ENCODE data around the gene SMARCD3.

Gene SMARCD3

GRCh38 chr7:151201344-151201743 is 47.1 kb downstream of the SMARCD3 start:
- peaks cover 0 to 13% of the 10 kb centered on the region in 2 donors for H3K27me3 Mint-ChIP-seq
- peaks cover 4 to 7% of the 10 kb centered on the region in 2 donors for H3K4me1 Mint-ChIP-seq (ENCODE audit: low read depth in 2 of 2)
- H3K27ac Mint-ChIP-seq, result no peak overlapping the region
- H3K4me3 Mint-ChIP-seq, result no peak overlapping the region
- peaks cover 8% of the 10 kb centered on the region for H3K36me3 Mint-ChIP-seq (ENCODE audit: insufficient read depth)
- no peaks in the 10 kb centered on the region for H3K9me3 Mint-ChIP-seq
- no peak for ATAC-seq (replicated peaks)
- no peak for DNase-seq

DNA sequence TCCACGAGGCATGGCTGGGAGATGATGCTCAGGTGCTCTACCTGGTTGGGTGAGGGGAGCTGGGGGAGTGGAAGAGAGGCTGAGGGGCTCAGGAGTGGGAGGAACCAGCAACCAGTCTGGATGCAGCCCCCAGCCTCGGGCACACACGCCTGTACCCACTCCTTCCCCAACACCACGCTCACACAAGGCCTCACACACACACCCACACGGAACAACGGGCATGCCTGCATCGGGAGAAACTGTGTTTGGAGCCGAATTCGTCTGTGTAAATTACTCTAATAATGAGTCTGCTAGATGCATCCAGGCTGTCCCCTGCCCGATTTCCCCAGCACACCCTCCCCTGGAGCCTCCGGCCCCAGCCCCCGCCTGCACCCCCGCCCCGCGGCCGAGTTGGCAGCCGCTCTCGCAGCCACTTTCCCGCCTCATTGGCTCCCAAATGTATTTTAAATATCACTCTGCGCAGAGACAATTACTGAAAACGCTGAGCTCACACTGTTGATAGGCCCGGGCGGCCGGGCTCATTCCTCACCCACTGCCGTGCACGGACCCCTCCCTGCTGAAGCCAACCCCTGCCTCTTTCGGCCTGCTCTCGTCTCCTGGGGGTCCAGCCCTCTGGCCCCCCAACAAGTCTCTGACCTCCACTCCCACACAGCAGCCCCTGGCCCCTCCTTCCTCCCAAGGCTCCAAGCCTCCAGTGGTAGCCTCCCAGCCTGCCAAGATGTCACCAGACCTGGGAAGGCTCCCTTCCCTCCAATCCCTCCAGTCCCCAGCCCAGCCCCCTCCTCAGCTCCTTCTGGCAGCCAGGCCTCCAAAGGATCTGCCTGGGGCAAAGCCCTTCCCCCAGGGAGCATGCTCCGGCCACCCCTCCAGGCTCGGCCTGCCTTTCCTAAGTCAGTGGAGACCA is 49.3 kb downstream of the SMARCD3 start:
- no peaks in the 10 kb centered on the region for H3K9me3 Mint-ChIP-seq
- H3K4me3 Mint-ChIP-seq, result no peak overlapping the region
- no peak for ATAC-seq (replicated peaks)
- peaks cover 4% of the 10 kb centered on the region for H3K36me3 Mint-ChIP-seq (ENCODE audit: insufficient read depth)
- DNase-seq, result no peak
- H3K27me3 Mint-ChIP-seq, result peaks cover 0 to 5% of the 10 kb centered on the region in 2 donors
- no peak overlapping the region for H3K27ac Mint-ChIP-seq
- peaks cover 0 to 9% of the 10 kb centered on the region in 2 donors for H3K4me1 Mint-ChIP-seq (ENCODE audit: low read depth in 2 of 2)

GRCh38 chr7:151197932-151198331 is 50.6 kb downstream of the SMARCD3 start:
- Mint-ChIP-seq H3K36me3 (ENCODE audit: insufficient read depth) (peaks cover 4% of the 10 kb centered on the region), H3K4me1 (ENCODE audit: low read depth in 2 of 2) (peaks cover 0 to 12% of the 10 kb centered on the region in 2 donors), H3K27me3 (peaks cover 0 to 2% of the 10 kb centered on the region in 2 donors), H3K4me3 (no peak overlapping the region), H3K9me3 (no peaks in the 10 kb centered on the region), H3K27ac (no peak overlapping the region)
- no peak for DNase-seq
- ATAC-seq (replicated peaks), result no peak

DNA sequence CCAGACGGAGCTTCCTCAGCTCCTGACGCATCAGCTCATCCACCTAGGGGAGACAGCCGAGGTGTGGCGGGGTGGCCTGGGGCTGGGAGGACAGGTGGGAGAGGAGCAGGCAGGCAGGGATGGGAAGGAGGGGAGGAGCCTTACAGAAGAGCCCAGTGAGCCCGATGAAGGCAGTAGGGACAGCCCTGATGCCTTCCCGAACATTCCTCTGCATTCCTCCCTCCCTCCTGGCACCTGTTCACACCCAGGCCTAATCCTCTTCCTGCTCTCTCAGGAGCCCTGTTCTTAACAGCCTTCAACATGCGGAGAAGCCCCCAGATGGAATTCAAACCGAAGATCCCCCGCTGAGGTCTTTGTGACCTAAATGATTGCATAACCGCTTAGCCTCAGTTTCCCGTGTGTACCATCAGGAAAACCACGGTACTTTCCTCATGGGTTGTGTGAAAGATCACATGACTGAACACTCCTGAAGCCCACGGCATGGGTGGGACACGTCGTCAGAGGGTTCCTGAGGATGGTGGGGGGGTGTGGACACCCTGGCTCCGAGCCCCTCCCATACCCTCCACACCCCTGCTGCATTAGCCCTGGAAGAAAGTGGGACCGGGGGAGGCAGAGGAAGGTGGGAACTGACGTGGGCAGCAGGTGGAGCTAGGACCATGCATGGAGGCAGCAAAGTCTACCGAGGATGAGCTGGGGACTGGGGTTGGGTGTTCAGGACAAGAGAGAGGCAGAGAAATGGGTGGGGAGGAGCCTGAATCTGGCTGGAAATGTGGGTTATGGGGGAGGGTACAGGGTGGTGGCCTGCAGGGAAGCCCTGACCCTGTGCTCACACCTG is 52.7 kb downstream of the SMARCD3 start:
- Mint-ChIP-seq H3K36me3 (ENCODE audit: insufficient read depth) (peaks cover 4% of the 10 kb centered on the region), H3K27ac (no peak overlapping the region), H3K9me3 (no peaks in the 10 kb centered on the region), H3K4me1 (ENCODE audit: low read depth in 2 of 2) (peaks cover 0 to 12% of the 10 kb centered on the region in 2 donors), H3K27me3 (no peaks in the 10 kb centered on the region), H3K4me3 (no peak overlapping the region)
- ATAC-seq (replicated peaks) (peak; percentile 32), DNase-seq (no peak)

DNA sequence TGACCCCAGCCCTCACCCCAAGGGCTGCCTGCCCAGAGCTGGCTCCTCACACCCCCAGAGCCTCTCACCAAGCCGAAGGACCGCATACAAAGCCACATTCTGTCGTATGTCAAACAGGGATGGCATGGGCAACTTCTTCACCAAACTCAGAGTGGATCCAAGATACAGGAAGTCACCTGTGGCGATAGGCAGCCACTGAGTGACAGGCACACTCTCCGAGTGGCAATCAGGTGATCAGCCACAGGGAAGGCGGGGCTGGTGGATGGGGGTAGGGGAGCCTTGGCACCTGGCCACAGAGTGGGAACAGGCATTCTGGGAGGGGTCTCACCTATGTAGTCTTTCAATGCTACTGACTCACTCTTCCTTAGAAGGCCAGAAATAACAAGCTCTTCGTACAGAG is 54.3 kb downstream of the SMARCD3 start:
- peaks cover 0 to 12% of the 10 kb centered on the region in 2 donors for H3K4me1 Mint-ChIP-seq (ENCODE audit: low read depth in 2 of 2)
- peaks cover 0 to 5% of the 10 kb centered on the region in 2 donors for H3K27me3 Mint-ChIP-seq
- H3K4me3 Mint-ChIP-seq, result no peak overlapping the region
- H3K27ac Mint-ChIP-seq, result no peak overlapping the region
- no peaks in the 10 kb centered on the region for H3K36me3 Mint-ChIP-seq (ENCODE audit: insufficient read depth)
- ATAC-seq (replicated peaks) (peak; percentile 53), DNase-seq (no peak)
- H3K9me3 Mint-ChIP-seq, result no peaks in the 10 kb centered on the region

DNA sequence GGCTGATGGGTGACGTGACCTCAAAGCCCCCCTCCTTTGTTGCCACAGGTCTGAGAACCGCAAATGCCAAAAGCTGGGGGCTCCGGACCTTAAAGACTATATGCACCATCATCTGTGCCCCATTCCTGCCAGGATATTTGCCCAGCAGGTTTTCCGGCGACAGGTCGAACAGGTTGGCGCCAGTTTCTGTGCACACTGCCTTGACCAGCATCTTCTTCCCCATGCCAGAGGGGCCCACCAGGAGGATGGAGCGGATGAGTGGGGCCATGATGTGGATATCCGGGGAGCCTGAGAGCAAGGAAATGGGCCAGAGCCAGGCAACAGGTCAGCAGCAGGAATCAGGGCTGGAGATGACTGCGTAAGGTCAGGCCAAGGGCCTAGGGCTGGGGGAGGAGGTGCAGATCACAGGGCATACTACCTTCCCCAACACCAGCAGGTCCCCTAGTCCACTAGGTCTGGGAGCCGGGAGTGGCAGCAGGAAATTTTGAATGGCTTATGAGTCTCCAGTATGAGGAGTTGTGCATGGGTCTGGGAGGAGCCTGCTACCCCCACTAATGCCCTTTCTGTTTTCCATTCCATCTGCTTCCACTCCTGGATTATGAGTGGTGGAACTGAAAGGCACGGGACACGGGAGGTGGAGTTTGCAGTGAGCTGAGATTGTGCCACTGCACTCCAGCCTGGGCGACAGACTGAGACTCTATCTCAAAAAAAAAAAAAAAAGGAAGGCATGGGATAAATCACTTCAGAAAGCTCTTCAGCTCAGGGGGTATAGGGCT is 55.1 kb downstream of the SMARCD3 start:
- no peak overlapping the region for H3K4me3 Mint-ChIP-seq
- H3K9me3 Mint-ChIP-seq, result no peaks in the 10 kb centered on the region
- no peak overlapping the region for H3K27ac Mint-ChIP-seq
- ATAC-seq (replicated peaks), result no peak
- DNase-seq, result no peak
- peaks cover 0 to 7% of the 10 kb centered on the region in 2 donors for H3K27me3 Mint-ChIP-seq
- H3K36me3 Mint-ChIP-seq (ENCODE audit: insufficient read depth), result no peaks in the 10 kb centered on the region
- H3K4me1 Mint-ChIP-seq (ENCODE audit: low read depth in 2 of 2), result peaks cover 0 to 12% of the 10 kb centered on the region in 2 donors

DNA sequence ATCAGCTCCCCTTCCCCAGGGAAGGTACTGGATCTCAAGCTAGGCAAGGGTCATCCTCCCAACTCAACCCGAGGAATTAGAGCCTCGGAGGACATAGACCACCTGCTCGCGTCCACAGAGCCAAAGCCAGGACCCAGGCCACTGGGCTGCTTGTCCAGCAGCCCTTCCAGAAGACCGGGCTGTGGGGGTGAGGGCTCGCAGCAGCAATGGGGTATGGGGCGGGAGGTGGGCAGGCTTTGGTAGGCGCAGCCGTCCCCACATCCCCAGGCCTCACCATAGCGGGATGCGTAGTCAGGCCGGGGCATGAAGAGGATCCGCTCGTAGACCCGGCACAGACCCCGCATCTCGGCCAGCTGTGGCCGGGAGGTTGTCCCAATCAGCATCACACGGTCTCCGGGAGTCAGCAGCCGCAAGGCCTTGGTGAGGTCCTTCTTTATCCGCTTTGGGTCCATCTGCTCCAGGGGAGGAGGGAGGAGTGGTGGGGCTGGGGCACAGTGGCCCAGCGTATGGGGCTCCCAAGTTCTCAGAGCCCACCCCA is 56.4 kb downstream of the SMARCD3 start:
- no peak for ATAC-seq (replicated peaks)
- no peaks in the 10 kb centered on the region for H3K36me3 Mint-ChIP-seq (ENCODE audit: insufficient read depth)
- DNase-seq, result no peak
- peaks cover 0 to 15% of the 10 kb centered on the region in 2 donors for H3K4me1 Mint-ChIP-seq (ENCODE audit: low read depth in 2 of 2)
- H3K27ac Mint-ChIP-seq, result no peak overlapping the region
- no peaks in the 10 kb centered on the region for H3K9me3 Mint-ChIP-seq
- H3K4me3 Mint-ChIP-seq, result no peak overlapping the region
- H3K27me3 Mint-ChIP-seq, result peaks cover 0 to 11% of the 10 kb centered on the region in 2 donors

GRCh38 chr7:151191544-151191943 is 57.0 kb downstream of the SMARCD3 start:
- H3K27me3 Mint-ChIP-seq, result peaks cover 0 to 11% of the 10 kb centered on the region in 2 donors
- ATAC-seq (replicated peaks) (no peak), DNase-seq (no peak)
- no peak overlapping the region for H3K4me3 Mint-ChIP-seq
- H3K4me1 Mint-ChIP-seq (ENCODE audit: low read depth in 2 of 2), result peaks cover 0 to 15% of the 10 kb centered on the region in 2 donors
- H3K36me3 Mint-ChIP-seq (ENCODE audit: insufficient read depth), result no peaks in the 10 kb centered on the region
- no peaks in the 10 kb centered on the region for H3K9me3 Mint-ChIP-seq
- peak overlapping the region in 1 of 2 donors; percentile 70 for H3K27ac Mint-ChIP-seq

- H3K27me3 Mint-ChIP-seq, result peaks cover 0 to 11% of the 10 kb centered on the region in 2 donors
These were observed 59.5 kb downstream of the SMARCD3 start for GRCh38 chr7:151189038-151189437.

More at GRCh38 chr7:151189038-151189437, 59.5 kb downstream of the SMARCD3 start:
- H3K4me1 Mint-ChIP-seq (ENCODE audit: low read depth in 2 of 2), result peaks cover 0 to 4% of the 10 kb centered on the region in 2 donors
- H3K36me3 Mint-ChIP-seq (ENCODE audit: insufficient read depth), result peaks cover 2% of the 10 kb centered on the region
- DNase-seq, result no peak
- no peaks in the 10 kb centered on the region for H3K9me3 Mint-ChIP-seq
- H3K27ac Mint-ChIP-seq, result no peak overlapping the region
- ATAC-seq (replicated peaks), result no peak
- H3K4me3 Mint-ChIP-seq, result no peak overlapping the region
